Raji (cell line): Measurements from ENCODE around the gene SUN2.
A peak's percentile ranks its signal among the peaks of the same experiment; 100 is the strongest.

ENCODE experiments used
- POLR2A ChIP-seq: IDR thresholded peaks from 2 replicates; pipeline ENCODE4 v1.6.1; 2011; ENCODE audit warnings: low read depth, low read length, control low read depth; ENCODE audit not compliant: insufficient read depth

SUN2 gene

GRCh38 chr22:38761202-38762162 is 5.7 kb upstream of the SUN2 start:
- no peak; the same call in 1 of the 2 replicates for TF ChIP-seq POLR2A

GRCh38 chr22:38760477-38761201 is 4.8 kb upstream of the SUN2 start:
- no peak for TF ChIP-seq POLR2A

- TF ChIP-seq POLR2A, result no peak
These were observed 3.2 kb upstream of the SUN2 start for GRCh38 chr22:38759005-38759404.

GRCh38 chr22:38758276-38758945 is 2.6 kb upstream of the SUN2 start:
- 0 out of 2 replicates have a peak, but pooled peaks have one; percentile 3 for TF ChIP-seq POLR2A

GRCh38 chr22:38757464-38757757 is 1.6 kb upstream of the SUN2 start:
- TF ChIP-seq POLR2A, result no peak

- no peak for TF ChIP-seq POLR2A
These were observed 1.1 kb upstream of the SUN2 start for GRCh38 chr22:38756711-38757463.

GRCh38 chr22:38755155-38755910 is 465 bp downstream of the SUN2 start:
- no peak for TF ChIP-seq POLR2A

GRCh38 chr22:38754751-38755154 is 1.0 kb downstream of the SUN2 start:
- no peak for TF ChIP-seq POLR2A

- TF ChIP-seq POLR2A, result no peak
These were observed 1.6 kb downstream of the SUN2 start for GRCh38 chr22:38753948-38754750.

GRCh38 chr22:38751422-38752346 is 4.1 kb downstream of the SUN2 start:
- TF ChIP-seq POLR2A, result peak; percentile 14; the same call in 1 of the 2 replicates

GRCh38 chr22:38751066-38751421 is 4.8 kb downstream of the SUN2 start:
- no peak for TF ChIP-seq POLR2A

- no peak for TF ChIP-seq POLR2A
These were observed 5.2 kb downstream of the SUN2 start for GRCh38 chr22:38750638-38751037.

GRCh38 chr22:38750104-38750503 is 5.7 kb downstream of the SUN2 start:
- TF ChIP-seq POLR2A, result no peak
